GM12875 (cell line): Measurements from ENCODE around the gene ADAM10.

ENCODE experiments used
- H3K4me3 ChIP-seq: one replicate; pipeline ENCODE4 v1.5.1; 2011; ENCODE audit warnings: low read depth, low read length, control low read depth
- TF ChIP-seq, protein P1 (sequence below): IDR thresholded peaks from 2 replicates; pipeline ENCODE4 v1.5.1; 2011; ENCODE audit warnings: low read depth, mild to moderate bottlenecking, control low read depth, inconsistent platforms, low read length, moderate library complexity, borderline replicate concordance; ENCODE audit not compliant: insufficient read depth

Gene ADAM10

GRCh38 chr15:58643996-58644395 lies 105.5 kb downstream of the ADAM10 start:
- TF ChIP-seq, protein P1, sequence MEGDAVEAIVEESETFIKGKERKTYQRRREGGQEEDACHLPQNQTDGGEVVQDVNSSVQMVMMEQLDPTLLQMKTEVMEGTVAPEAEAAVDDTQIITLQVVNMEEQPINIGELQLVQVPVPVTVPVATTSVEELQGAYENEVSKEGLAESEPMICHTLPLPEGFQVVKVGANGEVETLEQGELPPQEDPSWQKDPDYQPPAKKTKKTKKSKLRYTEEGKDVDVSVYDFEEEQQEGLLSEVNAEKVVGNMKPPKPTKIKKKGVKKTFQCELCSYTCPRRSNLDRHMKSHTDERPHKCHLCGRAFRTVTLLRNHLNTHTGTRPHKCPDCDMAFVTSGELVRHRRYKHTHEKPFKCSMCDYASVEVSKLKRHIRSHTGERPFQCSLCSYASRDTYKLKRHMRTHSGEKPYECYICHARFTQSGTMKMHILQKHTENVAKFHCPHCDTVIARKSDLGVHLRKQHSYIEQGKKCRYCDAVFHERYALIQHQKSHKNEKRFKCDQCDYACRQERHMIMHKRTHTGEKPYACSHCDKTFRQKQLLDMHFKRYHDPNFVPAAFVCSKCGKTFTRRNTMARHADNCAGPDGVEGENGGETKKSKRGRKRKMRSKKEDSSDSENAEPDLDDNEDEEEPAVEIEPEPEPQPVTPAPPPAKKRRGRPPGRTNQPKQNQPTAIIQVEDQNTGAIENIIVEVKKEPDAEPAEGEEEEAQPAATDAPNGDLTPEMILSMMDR: no peak
- no peak overlapping the region for H3K4me3 ChIP-seq

- TF ChIP-seq, protein P1: no peak
- H3K4me3 ChIP-seq: no peak overlapping the region
These were observed 107.8 kb downstream of the ADAM10 start for GRCh38 chr15:58641660-58642059.

DNA sequence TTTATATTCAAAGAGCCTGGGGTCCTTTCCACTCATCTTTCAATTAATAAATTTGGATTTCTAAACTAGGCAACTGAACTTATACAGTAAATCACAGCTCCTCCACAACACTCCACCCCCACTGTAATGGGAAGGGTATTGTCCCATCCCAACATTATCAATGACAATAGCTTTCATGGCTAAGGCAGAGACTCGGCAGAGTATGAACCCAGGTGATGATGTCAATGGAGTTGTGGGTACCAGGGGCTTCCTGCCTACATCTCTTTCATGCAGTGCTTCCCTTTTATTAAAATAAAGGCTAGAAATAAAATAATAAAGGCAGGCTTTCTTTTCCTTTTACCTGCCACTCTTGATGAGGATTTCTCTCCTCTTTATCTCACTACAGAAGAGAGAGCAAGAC lies 109.5 kb downstream of the ADAM10 start:
- H3K4me3 ChIP-seq: no peak overlapping the region
- TF ChIP-seq, protein P1: no peak

DNA sequence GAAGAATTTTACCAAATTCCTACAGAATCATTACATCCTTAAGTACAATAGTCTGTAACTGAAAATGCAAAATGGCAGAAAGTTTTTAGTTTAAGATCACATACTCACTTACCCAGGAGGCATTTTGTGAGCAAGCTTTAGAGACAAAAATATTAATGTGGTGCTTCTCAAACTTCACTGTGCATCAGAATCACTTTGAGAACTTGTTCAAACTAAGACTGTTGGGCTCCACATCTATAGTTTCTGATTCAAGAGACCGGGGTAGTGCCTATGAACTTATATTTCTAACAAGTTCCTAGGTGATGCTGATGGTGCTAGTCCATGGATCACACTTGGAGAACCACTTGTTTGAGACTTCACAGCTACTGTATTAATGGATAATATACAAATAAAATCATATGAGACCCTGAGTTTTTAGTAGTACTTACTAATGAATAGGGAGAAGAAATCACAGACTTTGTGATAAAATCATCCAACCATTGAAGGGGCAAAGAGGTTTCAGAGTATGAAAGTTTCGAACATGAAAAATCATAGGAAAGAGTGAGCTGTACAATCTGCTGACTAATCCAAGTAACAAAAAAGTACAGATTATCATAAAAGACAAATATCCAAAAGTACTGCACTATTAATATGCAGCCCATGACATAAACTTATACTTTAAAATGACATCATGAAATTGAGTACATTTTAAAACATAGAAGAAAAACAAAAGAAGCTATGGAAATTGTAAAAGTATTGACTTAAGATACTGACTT lies 110.3 kb downstream of the ADAM10 start:
- TF ChIP-seq, protein P1: no peak
- H3K4me3 ChIP-seq: no peak overlapping the region

- no peak overlapping the region for H3K4me3 ChIP-seq
- TF ChIP-seq, protein P1: no peak
These were observed 116.7 kb downstream of the ADAM10 start for GRCh38 chr15:58632789-58633188.

GRCh38 chr15:58631319-58631718 lies 118.2 kb downstream of the ADAM10 start:
- TF ChIP-seq, protein P1: no peak
- H3K4me3 ChIP-seq: no peak overlapping the region

- TF ChIP-seq, protein P1: no peak
- no peak overlapping the region for H3K4me3 ChIP-seq
These were observed 119.9 kb downstream of the ADAM10 start for GRCh38 chr15:58629625-58630024.
